ENCODE results near the gene CCDC172.

Gene CCDC172, protein sequence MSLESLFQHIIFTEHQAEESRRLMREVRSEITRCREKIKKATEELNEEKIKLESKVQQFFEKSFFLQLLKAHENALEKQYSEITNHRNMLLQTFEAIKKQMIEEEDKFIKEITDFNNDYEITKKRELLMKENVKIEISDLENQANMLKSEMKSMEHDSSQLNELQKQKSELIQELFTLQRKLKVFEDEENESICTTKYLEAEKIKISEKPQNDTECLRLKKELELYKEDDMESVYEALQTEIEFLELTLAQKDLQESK

DNA sequence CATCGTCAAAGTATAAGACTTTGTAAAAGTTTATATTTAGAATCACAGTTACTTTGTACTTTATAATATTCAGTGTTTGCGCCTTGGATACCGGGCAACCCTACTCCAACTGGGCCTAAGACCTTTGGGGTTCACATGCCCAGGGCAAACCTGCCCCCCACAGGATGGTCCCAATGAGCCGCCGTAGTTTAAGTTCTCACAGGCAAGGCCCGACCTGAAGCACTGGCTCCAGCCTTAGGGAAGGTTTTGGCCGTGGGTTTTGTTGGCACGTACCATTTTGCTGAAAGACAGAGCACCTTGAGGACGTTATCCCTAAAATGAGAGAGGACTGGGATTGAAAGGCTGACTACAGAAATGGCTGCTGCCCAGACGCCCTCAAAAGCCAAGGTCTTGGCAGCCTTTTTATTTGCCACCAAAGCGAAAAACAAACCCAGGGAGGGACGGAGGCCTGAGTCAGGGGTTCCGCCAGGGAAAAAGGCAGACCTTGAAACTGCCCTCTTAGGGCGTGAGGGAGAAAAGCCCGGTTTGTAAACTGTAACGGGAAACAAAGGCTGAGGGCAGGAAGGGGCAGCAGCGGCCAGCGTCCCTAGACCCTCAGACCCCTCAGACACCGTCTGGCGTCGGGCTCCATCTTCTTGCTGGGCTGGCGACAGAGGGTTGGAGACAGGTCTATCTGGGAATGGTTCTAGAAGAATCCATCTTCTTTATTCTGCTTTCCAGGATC is at the start of gene CCDC172:
TSS of gene CCDC172 (plus strand) at position 222 of the 724 bp plus-strand sequence. CDS start 564 bp downstream, outside the sequence.
- DNase-seq: no peak

- DNase-seq: no peak
These were observed 47.3 kb upstream of the CCDC172 start for GRCh38 chr10:116276981-116277380.

- DNase-seq: no peak
These were observed 45.4 kb upstream of the CCDC172 start for GRCh38 chr10:116278846-116279245.

GRCh38 chr10:116281775-116282174 is 42.5 kb upstream of the CCDC172 start:
- no peak for DNase-seq

DNA sequence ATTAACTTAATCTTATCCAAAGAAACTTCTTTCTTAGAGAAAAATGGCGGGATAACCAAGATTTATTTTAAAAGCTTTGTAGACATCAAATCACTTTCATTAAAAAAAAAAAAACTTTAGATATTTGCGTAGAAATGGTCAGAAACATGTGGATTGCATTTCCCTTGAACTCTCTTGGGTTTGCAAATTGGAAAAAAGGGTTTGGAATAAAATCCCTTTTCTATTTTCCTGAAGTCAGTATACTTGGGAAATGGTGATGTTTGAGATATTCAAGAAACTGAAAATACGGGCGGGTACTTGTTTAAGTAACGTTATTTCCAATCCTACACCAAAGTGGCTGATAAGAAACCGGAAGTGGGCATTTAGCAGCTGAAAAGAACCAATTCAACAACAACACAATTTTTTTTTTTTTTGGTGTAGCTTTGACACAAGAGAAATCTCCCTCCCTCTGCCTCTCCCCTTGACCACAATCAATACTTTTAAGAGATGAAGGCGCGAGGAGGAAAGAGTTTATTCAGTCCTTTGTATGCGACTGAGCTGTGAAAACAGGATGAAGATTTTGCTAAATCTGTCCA is 37.5 kb upstream of the CCDC172 start:
- no peak for DNase-seq

- DNase-seq: no peak
These were observed 36.2 kb upstream of the CCDC172 start for GRCh38 chr10:116287906-116288501.

DNA sequence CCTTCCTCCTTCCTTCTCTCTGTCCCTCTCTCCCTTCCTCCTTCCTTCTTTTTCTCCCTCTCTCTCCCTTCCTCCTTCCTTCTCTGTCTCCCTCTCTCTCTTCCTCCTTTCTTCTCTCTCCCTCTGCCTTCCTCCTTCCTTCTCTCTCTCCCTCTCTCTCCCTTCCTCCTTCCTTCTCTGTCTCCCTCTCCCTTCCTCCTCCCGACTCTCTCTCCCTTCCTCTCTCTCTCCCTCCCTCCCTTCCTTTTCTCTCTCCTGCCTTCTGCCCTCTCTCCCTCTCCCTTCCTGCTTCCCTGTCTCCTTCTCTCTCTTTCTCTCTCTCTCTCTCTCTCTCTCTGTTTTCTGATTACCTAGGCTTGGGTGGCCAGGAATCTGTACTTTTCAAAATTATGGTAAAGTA is 34.6 kb upstream of the CCDC172 start:
- DNase-seq: no peak

DNA sequence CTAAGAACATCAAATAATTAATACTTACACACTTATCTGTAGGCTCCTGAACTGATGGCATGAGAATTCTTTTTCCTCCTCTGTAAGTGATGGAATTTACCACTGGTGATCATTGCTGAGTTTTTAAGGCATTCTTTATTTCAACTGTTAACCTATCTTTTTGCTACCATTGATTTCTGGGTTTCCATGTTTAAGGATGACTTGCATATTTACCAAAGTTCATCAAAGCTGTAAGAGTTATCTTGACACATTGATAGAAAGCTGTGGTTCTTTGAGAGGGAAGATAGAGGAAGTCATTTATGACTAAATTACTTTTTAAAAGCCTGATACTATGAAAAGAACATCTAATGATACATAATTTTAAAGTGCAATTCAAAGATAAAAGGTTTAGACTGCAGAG is 31.8 kb upstream of the CCDC172 start:
- DNase-seq: no peak

GRCh38 chr10:116296291-116296721 is 27.9 kb upstream of the CCDC172 start:
- no peak for DNase-seq

DNA sequence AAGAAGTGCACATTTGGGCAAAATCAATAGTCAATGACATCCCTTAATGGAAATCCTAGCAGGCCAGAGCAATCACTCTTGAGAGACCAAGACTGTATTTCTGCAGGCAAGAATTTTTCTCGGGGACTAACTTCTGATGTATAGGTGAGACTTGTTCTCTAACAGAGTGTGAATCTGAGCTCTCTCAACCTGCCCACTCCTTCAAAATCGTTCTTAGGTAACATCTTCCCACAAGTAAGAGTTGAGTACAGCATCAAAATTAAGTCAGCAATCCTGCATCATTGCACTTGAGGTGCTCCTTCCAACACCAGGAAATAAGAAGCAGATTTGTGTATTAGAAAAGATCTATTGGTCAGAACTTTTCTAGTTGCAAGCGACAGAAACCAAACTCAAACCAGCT is 25.7 kb upstream of the CCDC172 start:
- DNase-seq: no peak

DNA sequence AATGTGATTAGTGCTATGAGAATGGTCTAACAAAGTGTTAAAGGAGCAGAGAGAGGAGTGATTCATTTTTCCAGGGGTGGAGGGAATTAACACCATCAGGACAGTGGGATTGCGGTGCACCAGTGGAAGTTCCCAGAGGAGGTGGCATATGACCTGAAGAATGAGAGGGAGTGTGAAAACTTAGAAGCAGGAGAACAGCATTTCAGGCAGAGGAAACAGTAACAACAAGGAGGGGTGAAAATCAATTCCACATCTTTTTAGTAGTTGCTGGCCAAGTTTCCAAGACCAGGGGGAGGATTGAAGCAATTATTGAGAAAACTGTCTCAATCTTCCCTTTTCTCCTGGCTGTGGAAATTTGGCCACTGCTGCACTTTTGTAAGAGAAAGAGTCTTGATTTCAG is 23.7 kb upstream of the CCDC172 start:
- no peak for DNase-seq

- no peak for DNase-seq
These were observed 19.3 kb upstream of the CCDC172 start for GRCh38 chr10:116304923-116305322.

- DNase-seq: no peak
These were observed 17.4 kb upstream of the CCDC172 start for GRCh38 chr10:116306847-116307246.

DNA sequence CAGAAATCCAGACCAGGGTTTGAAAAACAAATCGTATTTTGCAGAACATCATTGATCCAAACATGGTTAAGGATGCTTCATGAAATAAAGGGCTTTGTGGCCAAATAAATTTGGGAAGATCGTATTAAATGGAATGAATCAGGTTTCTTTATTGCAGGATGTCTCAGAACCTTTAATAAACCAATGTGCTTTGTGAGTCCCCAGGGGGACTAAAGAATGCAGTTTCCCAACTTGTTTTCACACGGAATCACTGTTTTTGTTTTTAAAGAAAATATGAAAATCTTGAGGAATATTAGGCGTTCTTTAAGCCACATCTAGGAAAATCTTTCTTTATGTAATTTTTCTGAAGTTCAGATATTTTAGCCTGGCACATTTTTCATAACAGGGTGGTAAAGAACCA is 16.8 kb upstream of the CCDC172 start:
- no peak for DNase-seq

DNA sequence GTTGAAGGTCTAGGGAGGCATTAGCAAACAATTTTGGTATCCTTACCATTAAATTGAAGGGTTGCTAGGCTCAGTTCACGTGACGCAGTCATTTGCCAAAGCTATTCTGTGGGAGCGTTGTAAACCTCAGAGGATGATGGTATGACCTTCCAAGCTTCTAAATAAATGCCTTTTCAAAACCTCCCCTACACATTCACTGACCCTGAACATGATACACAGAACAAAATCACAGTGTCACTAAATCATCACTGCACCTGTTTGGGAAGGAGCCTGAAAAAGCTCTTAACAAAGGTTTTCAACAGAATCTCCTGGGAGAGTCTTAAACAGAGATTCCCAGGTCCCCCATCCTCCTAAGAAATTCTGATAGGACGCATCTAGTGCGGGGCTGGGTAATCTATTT is 13.2 kb upstream of the CCDC172 start:
- DNase-seq: no peak

GRCh38 chr10:116311706-116312490 is 12.3 kb upstream of the CCDC172 start:
- no peak for DNase-seq

DNA sequence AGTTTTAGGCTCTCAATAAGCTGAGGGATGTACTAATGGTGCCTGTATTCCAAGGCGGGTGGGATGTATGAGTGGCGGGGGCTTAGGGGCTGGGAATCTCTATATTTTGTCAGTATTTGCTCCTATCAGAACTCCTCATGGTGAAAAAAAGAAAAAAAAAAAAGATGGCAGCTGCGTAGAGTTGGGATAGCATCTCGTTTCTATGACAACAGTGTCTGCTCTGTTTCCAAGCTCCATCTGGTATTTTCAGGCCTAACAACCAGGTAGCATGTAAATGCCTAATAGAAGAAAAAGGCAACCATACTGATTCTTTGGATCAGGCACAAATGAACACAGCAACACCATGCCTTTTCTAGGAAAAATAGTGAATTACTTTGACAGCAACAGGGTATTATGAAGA is 11.7 kb upstream of the CCDC172 start:
- no peak for DNase-seq

- peak; percentile 70 for DNase-seq
These were observed 7.7 kb upstream of the CCDC172 start for GRCh38 chr10:116316503-116316902.

DNA sequence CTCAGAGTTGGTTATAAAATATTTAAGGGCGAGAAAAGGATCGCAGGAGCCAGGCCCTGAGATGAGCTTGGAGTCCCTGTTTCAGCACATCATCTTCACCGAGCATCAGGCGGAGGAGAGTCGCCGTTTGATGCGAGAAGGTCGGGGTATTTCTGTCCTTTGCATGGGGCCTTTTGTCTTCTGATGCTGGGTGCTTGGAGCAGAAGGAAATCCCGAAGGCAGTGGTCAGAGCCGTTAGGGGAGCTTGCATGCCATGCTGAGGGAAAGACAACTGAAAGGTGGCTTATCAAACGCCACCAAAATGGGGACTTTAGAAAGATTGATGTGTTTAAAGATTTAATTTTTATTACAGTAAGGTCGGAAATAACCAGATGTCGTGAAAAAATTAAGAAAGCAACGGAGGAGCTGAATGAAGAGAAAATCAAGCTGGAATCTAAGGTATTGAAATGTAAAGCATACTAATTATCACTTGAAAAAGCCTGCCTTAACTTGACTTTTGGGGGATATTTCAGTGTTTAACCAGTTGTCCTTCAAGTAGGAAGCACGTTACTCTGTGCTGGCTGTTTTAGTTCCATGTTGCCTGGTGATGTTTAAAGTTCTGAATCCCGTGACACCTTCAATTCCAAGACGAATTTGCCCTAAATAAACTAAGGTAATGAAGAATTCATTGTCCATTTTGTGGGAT is 845 bp downstream of the CCDC172 start:
- no peak for DNase-seq

DNA sequence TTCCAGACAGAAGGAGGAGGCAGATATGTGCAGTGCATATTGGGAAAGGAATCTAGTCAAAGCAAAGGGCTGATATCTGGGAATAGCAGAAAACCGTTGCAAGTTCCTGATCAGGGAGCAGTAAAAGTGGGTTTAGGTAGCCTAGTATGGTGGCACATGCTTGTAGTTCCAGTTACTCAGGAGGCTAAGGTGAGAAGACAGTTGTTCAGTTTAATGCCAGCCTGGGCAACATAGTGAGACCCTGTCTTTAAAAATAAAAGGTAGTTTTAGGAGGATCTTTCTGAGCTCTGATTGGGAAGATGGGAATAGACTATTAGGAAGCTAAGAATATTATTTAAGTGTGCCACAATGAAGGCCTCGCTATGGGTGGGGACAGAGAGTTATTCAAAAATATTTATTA is 1.7 kb downstream of the CCDC172 start:
- no peak for DNase-seq

DNA sequence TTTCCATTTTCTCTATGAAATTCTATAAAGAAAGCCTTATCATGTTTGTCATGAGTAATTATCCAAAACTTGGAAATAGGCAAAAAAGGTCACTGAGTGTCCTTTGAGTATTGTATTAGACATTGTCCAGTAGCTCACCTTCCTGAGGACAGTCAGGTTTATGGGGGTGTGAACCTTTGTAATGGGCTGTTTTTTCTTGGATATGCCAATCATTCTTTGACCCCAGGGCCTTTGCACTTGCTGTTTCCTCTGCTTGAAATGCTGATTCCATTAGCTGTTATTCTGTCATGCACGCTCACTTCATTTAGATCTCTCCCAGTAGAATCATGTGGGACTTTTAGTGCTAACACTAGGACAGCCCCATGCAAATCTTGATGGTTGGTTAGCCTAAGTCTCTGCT is 4.9 kb downstream of the CCDC172 start:
- no peak for DNase-seq

DNA sequence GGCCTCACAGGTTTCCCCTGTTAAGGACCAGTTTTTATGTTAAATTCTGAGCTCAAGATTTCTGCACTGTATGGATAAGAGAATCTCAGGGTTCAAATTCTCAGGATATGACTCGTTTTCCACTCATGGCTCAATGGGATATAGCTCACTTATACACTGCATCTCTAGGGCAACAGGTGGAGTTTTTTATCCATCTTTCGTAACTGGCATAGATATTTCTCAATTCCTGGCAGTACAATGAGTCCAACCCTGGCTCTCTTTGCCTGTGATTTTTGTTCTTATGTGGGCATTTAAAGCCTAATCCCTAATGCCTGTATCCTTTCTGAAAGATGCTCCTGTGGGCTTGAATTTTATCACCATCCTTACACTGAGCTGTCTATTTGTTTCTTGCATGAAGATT is 7.6 kb downstream of the CCDC172 start:
- DNase-seq: peak; percentile 3
